WTC11 (cell line): Measurements from ENCODE around the gene SAP30L. TPM values are rescaled to one million over a fixed set of nuclear protein-coding genes. Genes with fewer than 3 reads are reported as not detected.

Source experiments
- ATAC-seq: fragments of 200-7000 bp; cut with Tn5 transposase; 2 replicates; pipeline ENCODE4 v1.10.0; 2021; ENCODE audit warnings: mild to moderate bottlenecking, moderate library complexity
- CTCF ChIA-PET: fragments of 300-600 bp; sonication (Branson Sonifier 250); formaldehyde crosslinking; loops from one replicate; lab custom pipeline; 2021; ENCODE audit warnings: antibody characterized with exemption; lab: Charles Lee
- POLR2A ChIA-PET: fragments of 350-600 bp; sonication (Branson Sonifier 250); formaldehyde crosslinking; loops from one replicate; lab custom pipeline; 2021; ENCODE audit warnings: antibody characterized with exemption; lab: Charles Lee
- DNase-seq: peaks from one replicate; pipeline ENCODE4 v3.0.0; 2021; ENCODE audit warnings: low spot score
- H3K27ac Mint-ChIP-seq: 2 replicates; pipeline ENCODE4 v1.8.0; 2021; ENCODE audit warnings: mixed read lengths
- H3K27me3 Mint-ChIP-seq: 2 replicates; pipeline ENCODE4 v1.8.0; 2021; ENCODE audit warnings: low read depth, mild to moderate bottlenecking, moderate library complexity, mixed read lengths
- H3K36me3 Mint-ChIP-seq: 2 replicates; pipeline ENCODE4 v1.8.0; 2021; ENCODE audit warnings: mixed read lengths
- H3K4me1 Mint-ChIP-seq: 2 replicates; pipeline ENCODE4 v1.8.0; 2022; ENCODE audit warnings: mixed read lengths
- H3K4me3 Mint-ChIP-seq: 2 replicates; pipeline ENCODE4 v1.8.0; 2021; ENCODE audit warnings: mild to moderate bottlenecking, moderate library complexity, mixed read lengths
- H3K9me3 Mint-ChIP-seq: 2 replicates; pipeline ENCODE4 v1.8.0; 2021; ENCODE audit warnings: mixed read lengths
- ATF1 ChIP-seq: sonication (generic); formaldehyde crosslinking; IDR thresholded peaks from 2 replicates; pipeline ENCODE4 v1.8.1; 2023; ENCODE audit warnings: mild to moderate bottlenecking, moderate library complexity, missing genetic modification reagents
- CREB1 ChIP-seq: sonication (generic); formaldehyde crosslinking; IDR thresholded peaks from 2 replicates; pipeline ENCODE4 v1.8.0; 2023; ENCODE audit warnings: mild to moderate bottlenecking, missing genetic modification reagents
- CREM ChIP-seq: sonication (generic); formaldehyde crosslinking; IDR thresholded peaks from 2 replicates; pipeline ENCODE4 v1.8.1; 2022; ENCODE audit warnings: mild to moderate bottlenecking, missing genetic modification reagents, moderate library complexity
- ETV6 ChIP-seq: sonication (generic); formaldehyde crosslinking; IDR thresholded peaks from 2 replicates; pipeline ENCODE4 v1.8.1; 2022; ENCODE audit warnings: mild to moderate bottlenecking, missing genetic modification reagents
- FOXP1 ChIP-seq: sonication (generic); formaldehyde crosslinking; IDR thresholded peaks from 2 replicates; pipeline ENCODE4 v1.8.0; 2022; ENCODE audit warnings: missing genetic modification reagents, mild to moderate bottlenecking, moderate library complexity, borderline replicate concordance
- GRHL2 ChIP-seq: fragments of 250-450 bp; sonication (Bioruptor Pico); IDR thresholded peaks from 2 replicates; pipeline ENCODE4 v1.8.0; 2022; ENCODE audit warnings: mild to moderate bottlenecking, moderate library complexity; ENCODE audit not compliant: insufficient replicate concordance, severe bottlenecking
- IRF1 ChIP-seq: sonication (generic); formaldehyde crosslinking; IDR thresholded peaks from 2 replicates; pipeline ENCODE4 v1.8.0; 2023; ENCODE audit warnings: missing genetic modification reagents
- JAZF1 ChIP-seq: fragments of 250-450 bp; sonication (Bioruptor Pico); IDR thresholded peaks from 2 replicates; pipeline ENCODE4 v1.9.0; 2021; ENCODE audit warnings: moderate library complexity, mild to moderate bottlenecking, inconsistent platforms
- PRRX2 ChIP-seq: fragments of 250-450 bp; sonication (Bioruptor Pico); IDR thresholded peaks from 2 replicates; pipeline ENCODE4 v1.8.0; 2021; ENCODE audit warnings: mild to moderate bottlenecking
- SMAD3 ChIP-seq: sonication (generic); formaldehyde crosslinking; IDR thresholded peaks from 2 replicates; pipeline ENCODE4 v1.8.0; 2022; ENCODE audit warnings: missing genetic modification reagents, mild to moderate bottlenecking, borderline replicate concordance
- SOX15 ChIP-seq: fragments of 250-450 bp; sonication (Bioruptor Pico); IDR thresholded peaks from 2 replicates; pipeline ENCODE4 v1.9.0; 2021; ENCODE audit warnings: mild to moderate bottlenecking
- ZNF232 ChIP-seq: sonication (generic); formaldehyde crosslinking; IDR thresholded peaks from 2 replicates; pipeline ENCODE4 v1.8.0; 2022; ENCODE audit warnings: mild to moderate bottlenecking, missing genetic modification reagents
- ZNF317 ChIP-seq: sonication (generic); formaldehyde crosslinking; IDR thresholded peaks from 2 replicates; pipeline ENCODE4 v1.8.1; 2023; ENCODE audit warnings: low read depth, mild to moderate bottlenecking, moderate library complexity, missing genetic modification reagents, borderline replicate concordance
- ZNF396 ChIP-seq: fragments of 250-450 bp; sonication (Bioruptor Pico); IDR thresholded peaks from 2 replicates; pipeline ENCODE4 v1.8.0; 2021; ENCODE audit warnings: mild to moderate bottlenecking, moderate library complexity, borderline replicate concordance
- ZNF416 ChIP-seq: fragments of 250-450 bp; sonication (Bioruptor Pico); IDR thresholded peaks from 2 replicates; pipeline ENCODE4 v1.9.0; 2021; ENCODE audit warnings: mild to moderate bottlenecking, inconsistent platforms
- ZNF423 ChIP-seq: fragments of 250-450 bp; sonication (Bioruptor Pico); IDR thresholded peaks from 2 replicates; pipeline ENCODE4 v2.1.2; 2022; ENCODE audit warnings: mild to moderate bottlenecking, moderate library complexity
- total RNA-seq: library from RNA; stranded (reverse); gene quantifications from 3 replicates; pipeline ENCODE4 v1.2.3, GENCODE V29; 2021
- TF ChIP-seq, protein P1 (sequence below): sonication (generic); formaldehyde crosslinking; IDR thresholded peaks from 2 replicates; pipeline ENCODE4 v1.8.1; 2023; ENCODE audit warnings: mild to moderate bottlenecking, missing genetic modification reagents, moderate library complexity
- TF ChIP-seq, protein P2 (sequence below): sonication (generic); formaldehyde crosslinking; IDR thresholded peaks from 2 replicates; pipeline ENCODE4 v1.8.1; 2023; ENCODE audit warnings: mild to moderate bottlenecking, missing genetic modification reagents, moderate library complexity
- TF ChIP-seq, protein P3 (sequence below): sonication (generic); formaldehyde crosslinking; IDR thresholded peaks from 2 replicates; pipeline ENCODE4 v1.8.0; 2023; ENCODE audit warnings: mild to moderate bottlenecking, missing genetic modification reagents
- TF ChIP-seq, protein P4 (sequence below): fragments of 200-600 bp; IDR thresholded peaks from 2 replicates; pipeline ENCODE4 v1.8.0; 2022; ENCODE audit warnings: antibody characterized with exemption
- TF ChIP-seq, protein P5 (sequence below): sonication (generic); formaldehyde crosslinking; IDR thresholded peaks from 2 replicates; pipeline ENCODE4 v1.8.0; 2022; ENCODE audit warnings: mild to moderate bottlenecking, missing genetic modification reagents
- TF ChIP-seq, protein P6 (sequence below): fragments of 250-450 bp; sonication (Bioruptor Pico); IDR thresholded peaks from 2 replicates; pipeline ENCODE4 v1.9.0; 2021; ENCODE audit warnings: mild to moderate bottlenecking

SAP30L gene
- total RNA-seq, 1 experiment from 2014 or later: 33.5 TPM

DNA sequence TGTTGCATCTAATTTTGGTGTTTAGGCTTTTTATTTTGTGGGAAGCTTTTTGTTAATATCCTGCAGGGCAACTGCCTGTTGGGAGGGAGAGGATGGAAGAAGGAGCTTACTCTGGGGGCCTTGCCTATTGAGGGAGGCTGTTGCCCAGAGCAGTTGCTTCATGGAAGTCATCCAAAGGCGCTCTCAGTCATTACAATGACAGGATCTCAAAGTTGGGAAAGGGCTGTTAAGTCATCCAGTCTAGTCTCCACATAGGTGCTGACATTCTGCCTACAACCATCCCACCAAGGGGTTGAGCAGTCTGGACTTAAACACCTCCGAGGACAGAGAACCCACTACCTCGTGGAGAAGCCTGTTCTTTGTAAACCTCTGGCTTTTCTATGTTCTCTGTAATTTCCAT lies 13.2 kb downstream of the SAP30L start (continued):
- TF ChIP-seq, protein P1, sequence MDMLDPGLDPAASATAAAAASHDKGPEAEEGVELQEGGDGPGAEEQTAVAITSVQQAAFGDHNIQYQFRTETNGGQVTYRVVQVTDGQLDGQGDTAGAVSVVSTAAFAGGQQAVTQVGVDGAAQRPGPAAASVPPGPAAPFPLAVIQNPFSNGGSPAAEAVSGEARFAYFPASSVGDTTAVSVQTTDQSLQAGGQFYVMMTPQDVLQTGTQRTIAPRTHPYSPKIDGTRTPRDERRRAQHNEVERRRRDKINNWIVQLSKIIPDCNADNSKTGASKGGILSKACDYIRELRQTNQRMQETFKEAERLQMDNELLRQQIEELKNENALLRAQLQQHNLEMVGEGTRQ (CRISPR knock-in tag): no peak
- no peak for TF ChIP-seq ZNF317
- TF ChIP-seq, protein P2, sequence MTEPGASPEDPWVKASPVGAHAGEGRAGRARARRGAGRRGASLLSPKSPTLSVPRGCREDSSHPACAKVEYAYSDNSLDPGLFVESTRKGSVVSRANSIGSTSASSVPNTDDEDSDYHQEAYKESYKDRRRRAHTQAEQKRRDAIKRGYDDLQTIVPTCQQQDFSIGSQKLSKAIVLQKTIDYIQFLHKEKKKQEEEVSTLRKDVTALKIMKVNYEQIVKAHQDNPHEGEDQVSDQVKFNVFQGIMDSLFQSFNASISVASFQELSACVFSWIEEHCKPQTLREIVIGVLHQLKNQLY: no peak
- TF ChIP-seq GRHL2 (CRISPR knock-in tag): no peak
- TF ChIP-seq ETV6: no peak

GRCh38 chr5:154460172-154460571 lies 14.4 kb downstream of the SAP30L start:
- no peaks in the 10 kb centered on the region for H3K9me3 Mint-ChIP-seq
- no peak for ATAC-seq
- TF ChIP-seq, protein P3, sequence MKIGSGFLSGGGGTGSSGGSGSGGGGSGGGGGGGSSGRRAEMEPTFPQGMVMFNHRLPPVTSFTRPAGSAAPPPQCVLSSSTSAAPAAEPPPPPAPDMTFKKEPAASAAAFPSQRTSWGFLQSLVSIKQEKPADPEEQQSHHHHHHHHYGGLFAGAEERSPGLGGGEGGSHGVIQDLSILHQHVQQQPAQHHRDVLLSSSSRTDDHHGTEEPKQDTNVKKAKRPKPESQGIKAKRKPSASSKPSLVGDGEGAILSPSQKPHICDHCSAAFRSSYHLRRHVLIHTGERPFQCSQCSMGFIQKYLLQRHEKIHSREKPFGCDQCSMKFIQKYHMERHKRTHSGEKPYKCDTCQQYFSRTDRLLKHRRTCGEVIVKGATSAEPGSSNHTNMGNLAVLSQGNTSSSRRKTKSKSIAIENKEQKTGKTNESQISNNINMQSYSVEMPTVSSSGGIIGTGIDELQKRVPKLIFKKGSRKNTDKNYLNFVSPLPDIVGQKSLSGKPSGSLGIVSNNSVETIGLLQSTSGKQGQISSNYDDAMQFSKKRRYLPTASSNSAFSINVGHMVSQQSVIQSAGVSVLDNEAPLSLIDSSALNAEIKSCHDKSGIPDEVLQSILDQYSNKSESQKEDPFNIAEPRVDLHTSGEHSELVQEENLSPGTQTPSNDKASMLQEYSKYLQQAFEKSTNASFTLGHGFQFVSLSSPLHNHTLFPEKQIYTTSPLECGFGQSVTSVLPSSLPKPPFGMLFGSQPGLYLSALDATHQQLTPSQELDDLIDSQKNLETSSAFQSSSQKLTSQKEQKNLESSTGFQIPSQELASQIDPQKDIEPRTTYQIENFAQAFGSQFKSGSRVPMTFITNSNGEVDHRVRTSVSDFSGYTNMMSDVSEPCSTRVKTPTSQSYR (CRISPR knock-in tag): no peak
- TF ChIP-seq PRRX2 (CRISPR knock-in tag) (no peak), ATF1 (no peak), JAZF1 (no peak), CREB1 (no peak), SOX15 (CRISPR knock-in tag) (no peak), ZNF423 (CRISPR knock-in tag) (no peak), CREM (CRISPR knock-in tag) (no peak), ZNF416 (no peak), SMAD3 (CRISPR knock-in tag) (no peak), FOXP1 (CRISPR knock-in tag) (no peak), IRF1 (CRISPR knock-in tag) (no peak), ZNF232 (CRISPR knock-in tag) (no peak), ZNF396 (CRISPR knock-in tag) (no peak)
- TF ChIP-seq, protein P4, sequence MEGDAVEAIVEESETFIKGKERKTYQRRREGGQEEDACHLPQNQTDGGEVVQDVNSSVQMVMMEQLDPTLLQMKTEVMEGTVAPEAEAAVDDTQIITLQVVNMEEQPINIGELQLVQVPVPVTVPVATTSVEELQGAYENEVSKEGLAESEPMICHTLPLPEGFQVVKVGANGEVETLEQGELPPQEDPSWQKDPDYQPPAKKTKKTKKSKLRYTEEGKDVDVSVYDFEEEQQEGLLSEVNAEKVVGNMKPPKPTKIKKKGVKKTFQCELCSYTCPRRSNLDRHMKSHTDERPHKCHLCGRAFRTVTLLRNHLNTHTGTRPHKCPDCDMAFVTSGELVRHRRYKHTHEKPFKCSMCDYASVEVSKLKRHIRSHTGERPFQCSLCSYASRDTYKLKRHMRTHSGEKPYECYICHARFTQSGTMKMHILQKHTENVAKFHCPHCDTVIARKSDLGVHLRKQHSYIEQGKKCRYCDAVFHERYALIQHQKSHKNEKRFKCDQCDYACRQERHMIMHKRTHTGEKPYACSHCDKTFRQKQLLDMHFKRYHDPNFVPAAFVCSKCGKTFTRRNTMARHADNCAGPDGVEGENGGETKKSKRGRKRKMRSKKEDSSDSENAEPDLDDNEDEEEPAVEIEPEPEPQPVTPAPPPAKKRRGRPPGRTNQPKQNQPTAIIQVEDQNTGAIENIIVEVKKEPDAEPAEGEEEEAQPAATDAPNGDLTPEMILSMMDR: no peak
- TF ChIP-seq, protein P5, sequence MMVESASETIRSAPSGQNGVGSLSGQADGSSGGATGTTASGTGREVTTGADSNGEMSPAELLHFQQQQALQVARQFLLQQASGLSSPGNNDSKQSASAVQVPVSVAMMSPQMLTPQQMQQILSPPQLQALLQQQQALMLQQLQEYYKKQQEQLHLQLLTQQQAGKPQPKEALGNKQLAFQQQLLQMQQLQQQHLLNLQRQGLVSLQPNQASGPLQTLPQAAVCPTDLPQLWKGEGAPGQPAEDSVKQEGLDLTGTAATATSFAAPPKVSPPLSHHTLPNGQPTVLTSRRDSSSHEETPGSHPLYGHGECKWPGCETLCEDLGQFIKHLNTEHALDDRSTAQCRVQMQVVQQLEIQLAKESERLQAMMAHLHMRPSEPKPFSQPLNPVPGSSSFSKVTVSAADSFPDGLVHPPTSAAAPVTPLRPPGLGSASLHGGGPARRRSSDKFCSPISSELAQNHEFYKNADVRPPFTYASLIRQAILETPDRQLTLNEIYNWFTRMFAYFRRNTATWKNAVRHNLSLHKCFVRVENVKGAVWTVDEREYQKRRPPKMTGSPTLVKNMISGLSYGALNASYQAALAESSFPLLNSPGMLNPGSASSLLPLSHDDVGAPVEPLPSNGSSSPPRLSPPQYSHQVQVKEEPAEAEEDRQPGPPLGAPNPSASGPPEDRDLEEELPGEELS (CRISPR knock-in tag): no peak
- TF ChIP-seq, protein P6, sequence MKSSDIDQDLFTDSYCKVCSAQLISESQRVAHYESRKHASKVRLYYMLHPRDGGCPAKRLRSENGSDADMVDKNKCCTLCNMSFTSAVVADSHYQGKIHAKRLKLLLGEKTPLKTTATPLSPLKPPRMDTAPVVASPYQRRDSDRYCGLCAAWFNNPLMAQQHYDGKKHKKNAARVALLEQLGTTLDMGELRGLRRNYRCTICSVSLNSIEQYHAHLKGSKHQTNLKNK (CRISPR knock-in tag): no peak
- CTCF ChIA-PET: interaction anchor here (2.1 to 3.4 kb wide), 4 partner anchors 14 to 388 kb away, joined by 8 to 20 read pairs (median 16); partner anchors contain the start of gene SAP30L
- H3K4me1 Mint-ChIP-seq: peaks cover 7% of the 10 kb centered on the region
- H3K36me3 Mint-ChIP-seq: peaks cover 14% of the 10 kb centered on the region; the same call in 1 of the 2 replicates
- H3K4me3 Mint-ChIP-seq: no peak overlapping the region
- POLR2A ChIA-PET: no interaction called here
- 0 out of 2 replicates have a peak, but pooled peaks cover under 1% of the 10 kb centered on the region for H3K27me3 Mint-ChIP-seq
- no peak overlapping the region for H3K27ac Mint-ChIP-seq
- DNase-seq: no peak
